Right cardiac atrium (tissue), 5 donors: Measurements from ENCODE around the gene NPFFR2. TPM values are rescaled to one million over a fixed set of nuclear protein-coding genes. Genes with fewer than 3 reads are reported as not detected.
"Not testable (repeated sequence)": the region's sequence is repeated elsewhere in the genome, so short reads cannot be mapped to it uniquely, and the experiment has no call there.

ENCODE experiments used
- ATAC-seq, 2 donors: fragments of 200-7000 bp; cut with Tn5 transposase; one replicate each; pipeline versions ENCODE4 v1.8.0 to v1.9.1; 2020; ENCODE audit warnings: moderate library complexity in 2 of 2, mild to moderate bottlenecking in 1 of 2
- DNase-seq, 3 donors: peaks; one replicate each; pipeline ENCODE4 v3.0.0-alpha.2; 2020
- H3K27ac ChIP-seq: one replicate; pipeline ENCODE4 v1.5.1; 2013; ENCODE audit warnings: mild to moderate bottlenecking, low read length, control low read depth, moderate library complexity
- H3K27me3 ChIP-seq: one replicate; pipeline ENCODE4 v1.6.1; 2013; ENCODE audit not compliant: control insufficient read depth, insufficient read depth
- H3K4me1 ChIP-seq: one replicate; pipeline ENCODE4 v1.6.1; 2013; ENCODE audit warnings: low read length; ENCODE audit not compliant: control insufficient read depth, insufficient read depth
- H3K4me3 ChIP-seq: one replicate; pipeline ENCODE4 v1.5.1; 2013; ENCODE audit warnings: low read length, control low read depth
- H3K9me3 ChIP-seq: one replicate; pipeline ENCODE4 v1.6.1; 2013; ENCODE audit warnings: low read length; ENCODE audit not compliant: control insufficient read depth
- WGBS: extraction: QIAGEN DNeasy Blood & Tissue Kit; methylation state at CpG from one replicate; pipeline ENCODE4 v1.1.7; 2013; 5-methylcytosine and 5-hydroxymethylcytosine counted together
- intact Hi-C, 4 donors: fragments of 100-400 bp; cut with DNase I; formaldehyde crosslinking; loops; one replicate each; pipeline versions ENCODE4 v1.11.0 to v1.14.0; 2022 to 2023
- polyA plus RNA-seq: library from polyadenylated mRNA; stranded (reverse); fragments of 200-250 nt; gene quantifications from one replicate; pipeline ENCODE4 v1.2.3, GENCODE V29; 2013
- total RNA-seq, 4 donors: library from RNA; stranded (reverse); fragmentation: NEBNext Ultra II Directional; extraction: Animal tissue kit (Norgen Biotek cat#: 25700); gene quantifications; one replicate each; pipeline ENCODE4 v1.2.1, GENCODE V29; 2021
- donor health status: healthy with polysubstance abuse.
- donor health status: DM: no; HTN: yes; CAD: no.
- donor health status: DM: no; HTN: no; CAD: no.
- donor health status: DM: no; HTN: yes; CAD: no; lungs with severe emphysema.
- donor health status: DM: yes; HTN: yes; CAD: no.

The NPFFR2 gene
- total and polyA plus RNA-seq, 5 donors: not detected

DNA sequence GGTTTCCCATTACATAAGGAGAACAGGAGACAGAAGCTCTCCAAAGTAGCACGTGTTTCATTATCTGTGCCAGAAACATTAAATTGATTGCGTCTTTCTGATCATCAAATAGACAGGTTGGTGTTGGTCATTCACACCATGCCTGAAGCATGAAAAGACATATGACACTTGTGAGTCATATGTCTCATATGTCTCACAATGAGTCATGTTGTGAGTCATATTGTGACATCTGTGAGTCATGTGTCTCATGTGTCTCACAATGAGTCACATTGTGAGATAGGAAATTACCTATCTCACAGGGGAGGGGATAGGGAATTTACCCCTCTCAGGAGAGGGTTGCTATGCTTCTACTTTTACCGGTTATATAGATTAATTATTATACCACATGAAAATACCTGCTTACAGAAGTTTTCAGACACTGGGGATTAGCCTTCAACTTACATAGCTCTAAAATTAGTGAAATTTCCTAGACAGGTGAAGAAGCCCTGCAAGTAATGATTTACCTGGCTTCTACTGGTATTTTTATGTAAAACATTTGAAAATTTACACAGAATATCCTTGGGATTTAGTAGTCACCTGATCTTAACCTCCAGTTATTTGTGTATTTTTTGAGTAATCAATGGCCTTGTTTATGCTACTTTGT lies 80.8 kb downstream of the NPFFR2 start:
- WGBS: 82% methylated on average over 3 of the region's 3 CpGs
- intact Hi-C loops: no loop called here
- no peak for ATAC-seq

GRCh38 chr4:72118017-72118416 lies 86.2 kb downstream of the NPFFR2 start:
- 87% methylated on average over 3 of the region's 3 CpGs for WGBS
- H3K27ac ChIP-seq: no peak overlapping the region
- no peak overlapping the region for H3K4me3 ChIP-seq
- intact Hi-C loops: no loop called here
- no peaks in the 10 kb centered on the region for H3K4me1 ChIP-seq
- no peak for DNase-seq
- no peaks in the 10 kb centered on the region for H3K9me3 ChIP-seq
- H3K27me3 ChIP-seq: no peaks in the 10 kb centered on the region
- ATAC-seq: no peak

More for the DNA sequence above, 80.8 kb downstream of the NPFFR2 start:
- Histone ChIP-seq H3K4me3 (no peak overlapping the region), H3K27ac (no peak overlapping the region), H3K4me1 (no peaks in the 10 kb centered on the region), H3K27me3 (no peaks in the 10 kb centered on the region), H3K9me3 (no peaks in the 10 kb centered on the region)
- no peak for DNase-seq

- no peak overlapping the region for H3K4me3 ChIP-seq
- no peaks in the 10 kb centered on the region for H3K4me1 ChIP-seq
- H3K27ac ChIP-seq: no peak overlapping the region
- DNase-seq (no peak), ATAC-seq (no peak)
- H3K9me3 ChIP-seq: no peaks in the 10 kb centered on the region
- 49% methylated on average over 3 of the region's 3 CpGs for WGBS
- H3K27me3 ChIP-seq: no peaks in the 10 kb centered on the region
- intact Hi-C loops: no loop called here
Observed at GRCh38 chr4:72119946-72120345, 88.1 kb downstream of the NPFFR2 start.

- H3K4me1 ChIP-seq: no peaks in the 10 kb centered on the region
- no peaks in the 10 kb centered on the region for H3K9me3 ChIP-seq
- ATAC-seq (no peak), DNase-seq (no peak)
- H3K4me3 ChIP-seq: no peak overlapping the region
- intact Hi-C loops: no loop called here
- H3K27me3 ChIP-seq: no peaks in the 10 kb centered on the region
- H3K27ac ChIP-seq: no peak overlapping the region
Observed at GRCh38 chr4:72128741-72129140, 96.9 kb downstream of the NPFFR2 start.

- intact Hi-C loops: no loop called here
- no peak overlapping the region for H3K4me3 ChIP-seq
Observed at GRCh38 chr4:72136429-72136828, 104.6 kb downstream of the NPFFR2 start.

GRCh38 chr4:72139997-72140396 lies 108.2 kb downstream of the NPFFR2 start:
- ATAC-seq, DNase-seq, intact Hi-C loops, H3K4me3 ChIP-seq, H3K27ac ChIP-seq, H3K4me1 ChIP-seq, H3K27me3 ChIP-seq, H3K9me3 ChIP-seq: not testable (repeated sequence)
- WGBS: 48% methylated on average over 2 of the region's 2 CpGs

More at GRCh38 chr4:72136429-72136828, 104.6 kb downstream of the NPFFR2 start:
- H3K27ac ChIP-seq: no peak overlapping the region
- 75% methylated on average over 6 of the region's 6 CpGs for WGBS
- H3K9me3 ChIP-seq: no peaks in the 10 kb centered on the region
- ATAC-seq: no peak
- no peaks in the 10 kb centered on the region for H3K27me3 ChIP-seq
- no peak for DNase-seq
- no peaks in the 10 kb centered on the region for H3K4me1 ChIP-seq

DNA sequence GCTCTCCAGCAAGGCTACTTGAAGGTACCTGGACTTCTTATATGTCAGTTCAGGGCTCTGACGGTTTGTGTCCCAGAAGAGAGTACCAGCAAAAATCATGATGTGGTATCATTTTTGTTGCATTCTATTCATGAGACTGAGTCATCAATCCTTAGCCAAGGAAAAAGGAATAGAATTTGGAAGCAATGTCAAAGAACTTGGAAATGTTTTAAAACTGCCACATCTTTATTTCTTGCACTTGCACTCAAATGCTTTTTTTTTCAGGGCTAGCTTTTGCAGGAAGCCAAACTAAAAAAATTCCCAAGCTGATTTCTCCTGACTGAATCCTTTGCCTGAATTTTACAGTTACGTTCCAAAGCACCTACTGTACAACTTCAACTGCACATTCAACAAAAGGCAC lies 112.4 kb downstream of the NPFFR2 start:
- 71% methylated on average over 2 of the region's 2 CpGs for WGBS
- H3K9me3 ChIP-seq: no peaks in the 10 kb centered on the region
- no peaks in the 10 kb centered on the region for H3K27me3 ChIP-seq
- intact Hi-C loops: no loop called here
- H3K4me1 ChIP-seq: no peaks in the 10 kb centered on the region
- no peak for ATAC-seq
- no peak for DNase-seq
- no peak overlapping the region for H3K27ac ChIP-seq
- no peak overlapping the region for H3K4me3 ChIP-seq

DNA sequence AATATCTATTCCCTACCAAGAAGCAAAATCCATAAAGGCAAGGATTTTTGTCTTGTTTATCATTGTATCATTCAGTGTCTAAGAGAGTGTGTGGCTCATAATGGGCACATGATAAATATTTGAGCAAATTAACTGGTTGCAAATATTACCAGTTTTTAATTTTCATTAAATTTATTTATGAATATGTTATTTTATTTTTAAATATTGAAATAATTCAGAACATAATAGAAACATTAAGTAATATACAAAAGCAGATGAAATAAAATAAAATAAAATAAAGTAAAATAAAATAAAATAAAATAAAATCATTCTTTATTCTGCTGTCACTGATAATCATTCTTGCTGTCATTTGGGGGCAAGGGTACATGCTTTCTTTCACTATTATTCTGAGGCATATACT lies 120.9 kb downstream of the NPFFR2 start:
- ATAC-seq (no peak), DNase-seq (no peak)
- Histone ChIP-seq H3K27me3 (no peaks in the 10 kb centered on the region), H3K4me1 (no peaks in the 10 kb centered on the region), H3K9me3 (no peaks in the 10 kb centered on the region), H3K4me3 (no peak overlapping the region), H3K27ac (no peak overlapping the region)
- intact Hi-C loops: no loop called here

DNA sequence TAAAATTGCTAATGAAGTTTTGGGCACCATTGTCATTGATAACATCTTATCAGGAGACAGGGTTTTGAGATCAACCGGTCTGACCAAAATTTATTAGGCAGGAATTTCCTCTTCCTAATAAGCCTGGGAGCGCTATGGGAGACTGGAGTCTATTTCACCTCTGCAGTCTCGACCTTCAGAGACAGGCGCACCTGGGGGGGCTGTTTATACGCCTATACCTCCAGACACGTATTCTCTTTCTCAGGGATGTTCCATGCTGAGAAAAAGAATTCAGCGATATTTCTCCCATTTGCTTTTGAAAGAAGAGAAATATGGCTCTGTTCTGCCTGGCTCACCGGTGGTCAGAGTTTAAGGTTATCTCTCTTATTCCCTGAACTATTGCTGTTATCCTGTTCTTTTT lies 121.8 kb downstream of the NPFFR2 start:
- WGBS: 45% methylated on average over 8 of the region's 8 CpGs

GRCh38 chr4:72169285-72169684 lies 137.5 kb downstream of the NPFFR2 start:
- H3K27ac ChIP-seq, intact Hi-C loops, H3K4me1 ChIP-seq, DNase-seq, H3K27me3 ChIP-seq, ATAC-seq, H3K4me3 ChIP-seq, H3K9me3 ChIP-seq: not testable (repeated sequence)
- WGBS: 90% methylated on average over 14 of the region's 14 CpGs

More for the DNA sequence above, 121.8 kb downstream of the NPFFR2 start:
- H3K27ac ChIP-seq, H3K4me1 ChIP-seq, DNase-seq, intact Hi-C loops, H3K4me3 ChIP-seq, H3K9me3 ChIP-seq, ATAC-seq, H3K27me3 ChIP-seq: not testable (repeated sequence)

GRCh38 chr4:72169861-72170260 lies 138.1 kb downstream of the NPFFR2 start:
- Histone ChIP-seq H3K27me3 (no peaks in the 10 kb centered on the region), H3K27ac (no peak overlapping the region), H3K9me3 (no peaks in the 10 kb centered on the region), H3K4me1 (no peaks in the 10 kb centered on the region), H3K4me3 (no peak overlapping the region)
- DNase-seq: no peak
- ATAC-seq: no peak
- intact Hi-C loops: no loop called here
- WGBS: 78% methylated on average over 3 of the region's 3 CpGs

DNA sequence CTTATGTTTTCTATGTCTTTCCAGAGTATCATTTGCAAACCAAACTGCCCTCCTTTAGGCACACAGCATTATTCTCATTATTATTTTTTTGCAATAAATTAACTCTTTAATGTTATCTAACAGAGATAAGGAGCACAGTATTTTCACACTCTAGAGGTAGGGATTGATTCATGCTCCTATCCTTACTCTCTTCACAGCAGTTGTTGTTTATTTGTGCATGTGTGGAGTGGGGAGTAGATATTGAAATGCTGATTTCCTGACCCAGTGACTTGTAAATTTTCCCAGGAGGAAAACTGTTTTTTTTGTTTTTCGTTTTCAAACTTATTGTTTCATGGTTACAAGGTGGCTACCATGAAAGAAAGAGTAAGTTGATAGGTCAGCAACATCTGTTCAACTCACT lies 140.0 kb downstream of the NPFFR2 start:
- WGBS: 37% methylated on average over 1 of the region's 1 CpG
- no peak overlapping the region for H3K27ac ChIP-seq
- ATAC-seq: no peak
- no peak overlapping the region for H3K4me3 ChIP-seq
- intact Hi-C loops: no loop called here
- no peaks in the 10 kb centered on the region for H3K9me3 ChIP-seq
- H3K27me3 ChIP-seq: no peaks in the 10 kb centered on the region
- no peaks in the 10 kb centered on the region for H3K4me1 ChIP-seq
- DNase-seq: no peak
